Thymus (tissue), 14 donors: ENCODE data around the gene TFEC. TPM values are rescaled to one million over a fixed set of nuclear protein-coding genes. Genes with fewer than 3 reads are reported as not detected.
"Not testable (repeated sequence)": the region's sequence is repeated elsewhere in the genome, so short reads cannot be mapped to it uniquely, and the experiment has no call there.

Source experiments
- DNase-seq, 9 donors: peaks; one replicate each; pipeline ENCODE4 v3.0.0-alpha.2; 2013; ENCODE audit warnings: low spot score in 9 of 9, low read depth in 6 of 9, missing footprints in 1 of 9
- H3K27ac ChIP-seq, 2 donors: one replicate each; pipeline ENCODE4 v1.5.1; 2013; ENCODE audit warnings: control low read depth in 1 of 2, low read depth in 1 of 2, low read length in 1 of 2, mild to moderate bottlenecking in 1 of 2, moderate library complexity in 1 of 2
- H3K27me3 ChIP-seq, 2 donors: one replicate each; pipeline ENCODE4 v1.5.1; 2013; ENCODE audit warnings: low read length in 1 of 2; ENCODE audit not compliant: control insufficient read depth in 2 of 2, insufficient read depth in 1 of 2
- H3K36me3 ChIP-seq, 2 donors: one replicate each; pipeline ENCODE4 v1.5.1; 2013; ENCODE audit warnings: low read length in 1 of 2, mild to moderate bottlenecking in 1 of 2, moderate library complexity in 1 of 2; ENCODE audit not compliant: control insufficient read depth in 2 of 2, insufficient read depth in 2 of 2
- H3K4me1 ChIP-seq, 2 donors: one replicate each; pipeline ENCODE4 v1.5.1; 2013; ENCODE audit warnings: low read length in 2 of 2; ENCODE audit not compliant: control insufficient read depth in 2 of 2, insufficient read depth in 2 of 2
- H3K4me3 ChIP-seq, 2 donors: one replicate each; pipeline ENCODE4 v1.5.1; 2013; ENCODE audit warnings: low read length in 2 of 2, control low read depth in 1 of 2, mild to moderate bottlenecking in 1 of 2
- H3K9me3 ChIP-seq, 2 donors: one replicate each; pipeline ENCODE4 v1.5.1; 2013; ENCODE audit warnings: low read length in 1 of 2, mild to moderate bottlenecking in 1 of 2; ENCODE audit not compliant: control insufficient read depth in 2 of 2, insufficient read depth in 1 of 2
- WGBS: extraction: QIAGEN DNeasy Blood & Tissue Kit; methylation state at CpG from one replicate; pipeline ENCODE4 v1.1.7; 2013; 5-methylcytosine and 5-hydroxymethylcytosine counted together
- long read RNA-seq, 10 donors: transcript quantifications; one replicate each; lab custom pipeline, GENCODE V29; 2026
- polyA plus RNA-seq: library from polyadenylated mRNA; stranded (reverse); fragments of 200-250 nt; gene quantifications from one replicate; pipeline ENCODE4 v1.2.3, GENCODE V29; 2013
- total RNA-seq: library from RNA; stranded (reverse); fragments of 120-200 nt; gene quantifications from one replicate; pipeline ENCODE4 v1.2.4, GENCODE V29; 2013
- donor health status: healthy.

TFEC gene
- total RNA-seq (9.1 TPM), polyA plus RNA-seq (5.8 TPM)
- long read RNA-seq, donor 1: 0 reads
- long read RNA-seq, donor 2: 0 reads
- long read RNA-seq, donor 3: 0 reads
- long read RNA-seq, donor 4: 0 reads
- long read RNA-seq, donor 5, full-length matches to known transcripts: 2 of 2 reads
- long read RNA-seq, donor 5, partial matches to known transcripts: 0 of 2 reads
- long read RNA-seq, donor 5, other reads (novel, unspliced or antisense): 0 of 2 reads
- long read RNA-seq, donor 6: 0 reads
- long read RNA-seq, donor 7, full-length matches to known transcripts: 1 of 1 reads
- long read RNA-seq, donor 7, partial matches to known transcripts: 0 of 1 reads
- long read RNA-seq, donor 7, other reads (novel, unspliced or antisense): 0 of 1 reads
- long read RNA-seq, donor 8, full-length matches to known transcripts: 1 of 1 reads
- long read RNA-seq, donor 8, partial matches to known transcripts: 0 of 1 reads
- long read RNA-seq, donor 8, other reads (novel, unspliced or antisense): 0 of 1 reads
- long read RNA-seq, donor 9, full-length matches to known transcripts: 1 of 1 reads
- long read RNA-seq, donor 9, partial matches to known transcripts: 0 of 1 reads
- long read RNA-seq, donor 9, other reads (novel, unspliced or antisense): 0 of 1 reads
- long read RNA-seq, donor 10: 0 reads

GRCh38 chr7:116030651-116031276 is at the start of gene TFEC:
TSS of gene TFEC (minus strand) at chr7:116030763. CDS start at chr7:115984441, 46,322 bp downstream.
- 8% methylated on average over 3 of the region's 3 CpGs for WGBS
- Histone ChIP-seq H3K4me3 (no peak within 1 kb of the TSS), H3K9me3 (no peaks in the 10 kb centered on the region), H3K27ac (no peak within 1 kb of the TSS), H3K36me3 (no peaks in the 10 kb centered on the region), H3K27me3 (no peaks in the 10 kb centered on the region), H3K4me1 (no peaks in the 10 kb centered on the region)
- DNase-seq: peak in 1 of 9 donors; percentile 6

GRCh38 chr7:116075351-116076145 is 45.0 kb upstream of the TFEC start:
- H3K36me3 ChIP-seq: no peaks in the 10 kb centered on the region
- 92% methylated on average over 5 of the region's 5 CpGs for whole genome bisulfite sequencing
- no peak overlapping the region for H3K4me3 ChIP-seq
- no peaks in the 10 kb centered on the region for H3K4me1 ChIP-seq
- H3K9me3 ChIP-seq: no peaks in the 10 kb centered on the region
- H3K27me3 ChIP-seq: no peaks in the 10 kb centered on the region
- no peak for DNase-seq
- no peak overlapping the region for H3K27ac ChIP-seq

GRCh38 chr7:116071629-116072028 is 41.1 kb upstream of the TFEC start:
- Histone ChIP-seq H3K4me1 (no peaks in the 10 kb centered on the region), H3K36me3 (no peaks in the 10 kb centered on the region), H3K27ac (no peak overlapping the region), H3K4me3 (no peak overlapping the region), H3K9me3 (no peaks in the 10 kb centered on the region), H3K27me3 (no peaks in the 10 kb centered on the region)
- DNase-seq: no peak

GRCh38 chr7:116064179-116064578 is 33.6 kb upstream of the TFEC start:
- DNase-seq: no peak
- Histone ChIP-seq H3K4me1 (no peaks in the 10 kb centered on the region), H3K27ac (no peak overlapping the region), H3K4me3 (no peak overlapping the region), H3K9me3 (no peaks in the 10 kb centered on the region), H3K27me3 (no peaks in the 10 kb centered on the region), H3K36me3 (no peaks in the 10 kb centered on the region)
- 90% methylated on average over 1 of the region's 1 CpG for WGBS

GRCh38 chr7:116062666-116063065 is 32.1 kb upstream of the TFEC start:
- no peak overlapping the region for H3K27ac ChIP-seq
- DNase-seq: no peak
- H3K4me1 ChIP-seq: no peaks in the 10 kb centered on the region
- WGBS: 96% methylated on average over 2 of the region's 2 CpGs
- H3K27me3 ChIP-seq: no peaks in the 10 kb centered on the region
- no peak overlapping the region for H3K4me3 ChIP-seq
- H3K9me3 ChIP-seq: no peaks in the 10 kb centered on the region
- no peaks in the 10 kb centered on the region for H3K36me3 ChIP-seq

GRCh38 chr7:116052006-116052405 is 21.4 kb upstream of the TFEC start:
- Histone ChIP-seq H3K9me3 (no peaks in the 10 kb centered on the region), H3K27me3 (no peaks in the 10 kb centered on the region), H3K4me1 (no peaks in the 10 kb centered on the region), H3K4me3 (no peak overlapping the region), H3K36me3 (no peaks in the 10 kb centered on the region), H3K27ac (no peak overlapping the region)
- WGBS: 64% methylated on average over 2 of the region's 2 CpGs
- DNase-seq: no peak

- not testable (repeated sequence) for DNase-seq
These were observed 16.7 kb upstream of the TFEC start for GRCh38 chr7:116047261-116047660.

GRCh38 chr7:116045532-116045931 is 15.0 kb upstream of the TFEC start:
- H3K4me3 ChIP-seq: no peak overlapping the region
- H3K9me3 ChIP-seq: no peaks in the 10 kb centered on the region
- no peak for DNase-seq
- H3K27ac ChIP-seq: no peak overlapping the region
- no peaks in the 10 kb centered on the region for H3K27me3 ChIP-seq
- WGBS: 93% methylated on average over 6 of the region's 6 CpGs
- H3K4me1 ChIP-seq: no peaks in the 10 kb centered on the region
- H3K36me3 ChIP-seq: no peaks in the 10 kb centered on the region

More at GRCh38 chr7:116047261-116047660, 16.7 kb upstream of the TFEC start:
- not testable (repeated sequence) for H3K27me3 ChIP-seq, H3K4me3 ChIP-seq, H3K36me3 ChIP-seq, H3K9me3 ChIP-seq, H3K27ac ChIP-seq, H3K4me1 ChIP-seq
- WGBS: 97% methylated on average over 6 of the region's 6 CpGs
